Stimulated activated CD4-positive, alpha-beta T cell treated with anti-CD3 and anti-CD28 coated beads, Interleukin-12 subunit alpha, Interleukin-12 subunit beta, amount 100 ng/mL, for 48 hours (primary cell): ENCODE results near the gene POTEB.
"Not testable (repeated sequence)": the region's sequence is repeated elsewhere in the genome, so short reads cannot be mapped to it uniquely, and the experiment has no call there.

Experiments
- DNase-seq, 3 donors: peaks; one replicate each; pipeline ENCODE4 v3.0.0-alpha.2; 2020; ENCODE audit warnings: low read depth in 2 of 3, low spot score in 1 of 3

POTEB gene

GRCh38 chr15:21877635-21878034 lies at the start of gene POTEB:
Gene POTEB, minus strand, starts transcription at chr15:21877735. Its CDS starts 489 bp downstream, at chr15:21877246.
- DNase-seq, result not testable (repeated sequence)

GRCh38 chr15:21890955-21891354 lies 13.4 kb upstream of the POTEB start:
- not testable (repeated sequence) for DNase-seq

GRCh38 chr15:21889542-21889941 lies 12.0 kb upstream of the POTEB start:
- DNase-seq, result not testable (repeated sequence)

GRCh38 chr15:21838831-21839230 lies 38.7 kb downstream of the POTEB start:
- not testable (repeated sequence) for DNase-seq
